ENCODE results near the gene DCP2. TPM values are rescaled to one million over a fixed set of nuclear protein-coding genes. Genes with fewer than 3 reads are reported as not detected.

Gene DCP2
- polyA plus RNA-seq, 3 donors: 34.4 to 41.2 (median 37.2) TPM

DNA sequence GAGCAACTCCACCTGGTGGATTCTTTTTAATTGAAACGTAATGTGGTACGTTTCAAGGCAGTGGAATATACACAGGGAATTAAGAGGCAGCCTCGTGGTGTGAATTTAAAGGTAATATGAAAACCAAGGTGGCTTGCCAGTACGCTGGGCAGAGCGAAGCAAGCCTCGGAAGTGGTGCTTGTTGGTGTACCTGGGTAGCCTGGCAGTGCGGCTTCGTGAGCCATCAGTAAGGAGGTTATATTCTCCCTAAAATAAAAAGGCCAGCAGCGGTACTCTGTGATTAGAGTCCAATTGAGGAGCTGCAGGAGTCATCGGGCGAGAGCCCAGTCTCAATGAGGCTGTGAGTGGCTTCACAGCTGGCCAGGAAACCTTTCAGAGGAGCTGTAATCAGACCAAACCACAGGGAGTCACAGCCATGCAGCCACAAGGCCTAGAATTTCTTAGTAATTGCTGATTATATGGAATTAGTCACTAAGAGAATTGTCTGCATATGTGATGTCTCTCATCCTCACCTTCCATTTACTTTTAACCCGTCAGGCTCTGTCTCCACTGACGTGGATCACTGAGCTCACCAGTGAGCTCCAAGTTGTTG, 57.7 kb downstream of the DCP2 start:
- DNase-seq (ENCODE audit: extremely low read depth in 1 of 11, low read depth in 9 of 11, low spot score in 4 of 11): no peak

DNA sequence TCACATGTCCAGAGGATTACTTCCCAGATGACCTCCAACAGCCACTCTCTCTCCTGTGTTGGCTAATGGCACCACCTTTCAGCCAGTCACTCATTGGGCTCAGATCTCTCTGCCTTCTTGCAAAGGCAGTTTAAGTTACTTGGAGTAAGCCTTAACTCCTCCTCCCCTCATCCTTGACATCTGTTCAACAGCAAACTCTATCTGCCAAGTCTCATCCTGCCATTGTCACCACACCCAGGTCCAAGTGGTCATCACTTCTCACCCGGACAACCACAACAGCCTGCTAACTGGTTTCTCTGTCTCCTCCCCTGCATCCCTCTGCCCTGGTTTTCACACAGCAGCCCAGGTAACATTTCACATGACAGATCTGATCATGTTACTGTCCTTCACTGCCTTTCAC, 58.5 kb downstream of the DCP2 start:
- no peak for DNase-seq (ENCODE audit: extremely low read depth in 1 of 11, low read depth in 9 of 11, low spot score in 4 of 11)

DNA sequence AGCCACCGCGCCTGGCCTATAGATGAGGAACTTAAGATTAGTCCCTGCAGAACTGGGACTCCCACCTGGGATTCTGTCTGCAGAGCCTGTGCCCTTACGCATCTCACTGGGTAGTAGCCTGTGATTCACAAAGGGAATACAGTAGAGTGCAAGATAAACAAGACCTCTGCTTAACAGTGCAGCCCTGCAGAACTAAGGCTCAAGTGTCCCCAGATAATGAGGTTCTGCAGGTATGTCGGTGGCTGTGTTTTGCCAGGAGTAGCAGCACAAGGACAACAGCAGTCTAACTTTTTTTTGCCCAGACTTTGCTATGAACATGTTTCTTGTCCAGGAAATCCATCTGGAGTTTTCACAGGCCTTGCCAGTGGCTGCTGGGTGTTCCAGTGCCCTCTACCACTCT, 59.7 kb downstream of the DCP2 start:
- DNase-seq (ENCODE audit: extremely low read depth in 1 of 11, low read depth in 9 of 11, low spot score in 4 of 11): no peak

DNA sequence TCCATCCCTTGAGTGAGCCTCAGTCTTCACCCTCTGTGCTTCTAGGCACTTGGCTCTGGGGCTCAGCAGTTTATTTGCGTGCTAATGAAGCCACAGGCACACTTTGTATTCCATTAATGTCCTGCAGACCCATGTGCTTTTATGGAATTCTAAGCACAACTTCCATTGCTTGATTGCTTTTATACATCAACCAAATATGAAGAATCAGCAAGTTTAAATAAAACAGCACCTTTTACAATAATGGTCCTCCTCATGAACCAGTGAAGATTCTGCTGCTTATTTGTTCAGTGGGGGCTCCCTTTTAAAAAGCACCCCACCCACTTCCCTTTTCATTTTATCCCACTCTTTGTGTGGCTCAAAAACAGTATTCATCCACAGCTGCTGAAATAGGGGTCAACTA, 60.2 kb downstream of the DCP2 start:
- DNase-seq (ENCODE audit: extremely low read depth in 1 of 11, low read depth in 9 of 11, low spot score in 4 of 11): no peak

DNA sequence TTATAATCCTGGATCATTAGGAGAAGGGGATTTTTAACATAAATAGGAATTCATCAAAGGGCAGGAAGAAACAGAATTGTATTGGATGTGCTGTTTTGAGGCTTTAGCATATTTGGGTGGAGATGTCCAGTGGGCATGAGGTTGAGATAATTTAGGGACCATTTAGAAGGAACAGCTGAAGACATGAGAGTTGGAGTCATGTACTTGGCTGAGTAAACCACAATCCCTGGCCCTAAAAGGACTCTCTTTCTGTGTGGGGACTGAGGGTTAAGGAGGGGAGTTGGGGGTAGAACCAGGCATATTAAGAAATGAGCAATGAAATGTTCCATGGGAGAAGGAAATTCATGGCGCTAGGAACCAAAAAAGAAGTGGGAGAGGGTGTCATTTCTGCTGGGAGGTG, 61.5 kb downstream of the DCP2 start:
- no peak for DNase-seq (ENCODE audit: extremely low read depth in 1 of 11, low read depth in 9 of 11, low spot score in 4 of 11)

DNA sequence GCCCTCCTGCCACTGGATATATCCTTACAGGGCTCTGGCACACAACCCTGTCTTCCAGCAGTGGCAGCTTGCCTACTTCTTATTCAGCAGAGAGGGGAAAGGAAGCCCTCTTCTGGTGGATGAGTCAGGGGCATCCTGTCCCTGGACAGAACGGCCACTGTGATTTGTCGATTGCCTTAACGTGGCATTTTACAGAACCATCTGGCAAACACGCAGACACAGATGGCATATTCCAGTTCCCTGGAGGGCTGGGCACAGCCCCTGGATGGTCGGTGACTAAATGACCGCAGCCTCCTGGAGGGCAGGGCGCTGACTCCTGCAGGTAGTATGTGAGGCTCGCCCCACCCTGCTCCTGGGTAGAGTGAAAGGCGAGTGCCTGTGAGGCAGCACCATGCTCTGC, 62.1 kb downstream of the DCP2 start:
- DNase-seq (ENCODE audit: extremely low read depth in 1 of 11, low read depth in 9 of 11, low spot score in 4 of 11): no peak

DNA sequence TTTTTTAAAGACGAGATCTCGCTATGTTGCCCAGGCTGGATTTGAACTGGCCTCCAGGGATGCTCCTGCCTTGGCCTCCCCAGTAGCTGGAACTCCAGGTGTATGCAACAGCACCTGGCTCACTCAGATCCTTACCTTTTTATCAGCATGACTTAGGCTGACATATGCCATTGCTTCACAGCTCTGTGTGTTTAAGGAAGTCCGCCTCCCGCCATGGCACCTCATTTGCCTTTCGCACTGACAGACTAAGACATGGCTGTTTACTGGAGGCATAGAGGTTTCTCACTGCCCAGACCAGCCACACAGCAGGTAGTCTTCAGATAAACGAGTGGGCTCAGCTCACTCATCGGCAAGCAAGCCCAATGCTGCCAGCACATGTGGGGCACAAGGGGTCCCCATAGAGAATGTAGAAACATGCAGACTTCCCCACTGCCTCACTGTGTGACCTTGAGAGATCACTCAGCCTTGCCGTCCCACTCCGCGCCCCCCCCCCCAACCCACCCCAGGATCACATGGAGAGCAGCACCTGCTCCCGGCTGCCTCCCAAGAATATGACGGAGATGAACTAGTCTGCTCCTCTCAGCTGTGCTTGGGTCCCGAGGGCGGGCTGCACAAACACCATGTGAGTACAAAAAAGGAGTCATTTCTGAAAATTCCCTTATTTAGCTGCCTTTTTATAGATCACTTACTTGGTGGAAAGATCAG, 62.8 kb downstream of the DCP2 start:
- DNase-seq (ENCODE audit: extremely low read depth in 1 of 11, low read depth in 9 of 11, low spot score in 4 of 11): no peak

DNA sequence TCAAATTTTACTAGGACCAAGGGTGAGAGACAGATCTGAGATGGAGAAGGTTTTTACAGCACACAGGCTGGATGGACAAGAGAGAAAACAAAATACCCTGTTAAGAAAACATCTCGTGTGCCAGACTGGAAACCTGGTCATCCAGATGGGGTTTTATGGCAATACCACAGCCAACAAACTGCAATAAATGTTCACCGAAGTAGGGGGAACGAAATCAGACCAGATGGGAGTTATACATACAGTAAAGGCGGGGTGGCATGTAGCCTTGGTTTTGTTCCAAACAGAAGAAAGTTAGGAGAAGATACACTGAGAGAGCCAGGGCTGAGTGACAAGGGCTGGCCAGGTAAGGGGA, 63.3 kb downstream of the DCP2 start:
- DNase-seq (ENCODE audit: extremely low read depth in 1 of 11, low read depth in 9 of 11, low spot score in 4 of 11): no peak

DNA sequence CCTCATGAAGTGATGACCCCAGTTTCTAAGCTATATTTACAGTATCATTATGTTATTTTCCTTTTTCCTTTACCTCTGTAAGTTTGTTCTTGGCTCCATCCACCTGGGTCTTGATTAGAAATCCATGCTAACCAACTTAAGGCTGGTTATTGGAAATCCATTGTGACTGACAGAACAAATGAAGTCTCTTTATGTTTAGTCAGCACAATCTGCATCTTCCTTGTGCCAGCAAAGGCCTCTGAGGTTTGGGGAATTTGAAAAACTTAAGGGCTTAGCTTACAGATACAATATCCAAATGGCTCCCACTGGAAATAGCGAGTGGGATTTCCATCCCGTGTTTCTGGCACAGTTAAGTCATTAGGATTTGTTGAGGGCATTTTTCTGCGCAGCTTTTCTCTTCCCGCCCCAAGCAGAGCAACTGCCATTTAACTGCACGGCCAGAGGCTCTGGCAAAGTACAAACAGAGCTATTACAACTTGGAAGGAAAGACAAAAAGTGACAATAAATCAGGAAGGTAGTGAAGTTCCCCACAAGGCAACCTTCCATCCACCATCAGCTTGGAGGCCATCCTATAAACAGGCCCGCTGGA, 64.2 kb downstream of the DCP2 start:
- no peak for DNase-seq (ENCODE audit: extremely low read depth in 1 of 11, low read depth in 9 of 11, low spot score in 4 of 11)

DNA sequence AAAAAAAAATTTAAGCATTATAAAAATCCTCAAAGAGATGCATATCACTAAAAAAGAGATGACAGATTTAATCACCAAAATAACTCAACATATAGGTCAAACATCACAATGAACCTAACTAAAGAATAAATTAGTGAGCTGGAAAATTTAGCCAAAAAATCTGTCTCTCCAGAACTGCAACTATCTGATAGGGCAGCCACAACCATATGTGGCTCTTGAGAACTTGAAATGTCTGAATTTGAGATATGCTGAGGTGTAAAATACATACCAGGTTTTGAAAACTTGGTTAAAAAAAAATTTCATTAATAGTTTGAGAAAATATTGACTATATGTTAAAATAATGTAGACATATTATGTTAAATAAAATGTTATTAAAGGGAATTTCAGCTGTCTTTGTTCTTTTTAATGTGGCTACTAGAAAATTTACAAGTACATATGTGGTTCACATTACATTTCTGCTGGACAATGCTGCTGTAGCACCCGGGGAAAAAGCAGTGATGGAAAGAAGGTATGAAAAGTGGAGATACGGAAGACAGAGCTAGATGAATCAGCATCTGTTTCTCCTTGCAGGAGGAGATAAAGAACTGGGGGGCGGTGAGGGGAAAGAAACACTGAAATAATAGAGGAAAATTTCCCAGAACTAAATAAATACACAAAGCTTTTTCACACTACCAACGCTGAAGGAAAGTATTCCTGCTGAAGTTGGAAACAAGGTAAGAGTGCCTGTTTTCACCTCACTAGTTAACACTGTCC, 66.1 kb downstream of the DCP2 start:
- DNase-seq (ENCODE audit: extremely low read depth in 1 of 11, low read depth in 9 of 11, low spot score in 4 of 11): no peak

DNA sequence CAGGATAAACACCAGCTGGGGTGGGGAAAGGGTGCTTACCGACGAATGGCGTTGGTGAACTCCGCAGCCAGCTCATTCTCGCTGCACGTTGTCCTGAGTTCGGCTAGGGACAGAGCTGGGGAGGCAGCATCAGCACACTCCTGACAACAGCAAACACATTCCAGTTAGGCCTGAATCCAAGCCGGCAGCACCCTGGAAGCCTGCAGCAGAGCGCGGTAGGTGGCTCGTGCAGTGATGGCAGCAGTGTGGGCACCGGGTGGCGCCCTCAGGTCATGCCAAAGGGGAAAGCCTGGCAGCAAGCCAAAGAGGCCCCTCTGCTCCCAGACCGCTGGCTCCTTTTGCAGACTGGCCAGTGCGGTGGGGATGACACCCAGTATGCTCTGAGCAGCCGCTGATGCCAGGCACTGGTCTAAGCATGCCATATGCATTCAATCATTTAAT, 66.9 kb downstream of the DCP2 start:
- no peak for DNase-seq (ENCODE audit: extremely low read depth in 1 of 11, low read depth in 9 of 11, low spot score in 4 of 11)

DNA sequence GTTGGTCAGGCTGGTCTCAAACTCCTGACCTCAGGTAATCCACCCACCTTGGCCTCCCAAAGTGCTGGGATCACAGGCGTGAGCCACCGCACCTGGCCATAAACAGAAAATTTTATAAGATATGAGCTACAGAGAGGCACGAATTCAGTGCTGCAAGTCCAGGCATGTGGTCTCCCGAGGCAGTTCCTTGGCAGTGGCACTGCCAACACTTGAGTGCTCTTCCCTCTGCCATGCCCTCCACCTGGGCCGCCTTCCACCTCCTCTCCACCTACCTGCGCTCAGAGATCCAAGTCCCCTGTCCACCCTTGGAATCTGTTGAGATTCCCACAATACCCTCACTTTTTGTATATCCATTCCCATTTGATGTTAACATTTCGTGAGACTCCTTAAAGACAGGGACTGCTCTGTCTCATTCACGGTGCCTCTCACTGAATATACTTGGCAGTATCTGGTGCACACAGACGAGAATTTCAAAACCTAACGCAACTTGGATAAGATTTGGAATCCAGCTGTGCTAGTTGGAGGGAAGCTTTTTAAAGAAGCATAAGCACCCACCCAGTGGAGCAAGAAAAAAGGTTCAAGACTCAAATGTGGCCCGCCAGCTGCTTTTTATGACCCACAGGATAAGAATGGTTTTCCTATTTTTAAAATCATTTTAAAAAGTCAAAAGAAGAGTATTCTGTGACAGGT, 68.3 kb downstream of the DCP2 start:
- DNase-seq (ENCODE audit: extremely low read depth in 1 of 11, low read depth in 9 of 11, low spot score in 4 of 11): no peak

DNA sequence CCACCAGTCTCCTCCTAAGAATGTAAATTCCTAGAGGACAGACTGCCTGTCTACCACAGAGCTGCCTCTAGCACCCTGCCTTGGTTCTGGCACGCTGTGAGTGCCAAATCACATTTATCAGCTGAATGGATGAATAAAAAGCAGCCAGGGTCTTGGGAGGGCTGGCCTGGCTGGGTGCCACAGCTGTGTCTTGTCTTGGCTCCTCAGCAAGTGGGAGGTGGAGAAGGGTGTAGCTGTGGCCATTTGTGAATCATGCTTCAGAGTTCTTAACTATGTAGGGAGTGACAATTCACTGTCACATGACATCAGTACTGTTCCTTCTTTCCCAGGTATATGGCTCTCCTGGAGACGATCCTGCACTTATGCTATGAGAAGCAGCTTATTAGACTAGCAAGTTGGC, 70.6 kb downstream of the DCP2 start:
- DNase-seq (ENCODE audit: extremely low read depth in 1 of 11, low read depth in 9 of 11, low spot score in 4 of 11): peak in 1 of 11 donors; percentile 46

DNA sequence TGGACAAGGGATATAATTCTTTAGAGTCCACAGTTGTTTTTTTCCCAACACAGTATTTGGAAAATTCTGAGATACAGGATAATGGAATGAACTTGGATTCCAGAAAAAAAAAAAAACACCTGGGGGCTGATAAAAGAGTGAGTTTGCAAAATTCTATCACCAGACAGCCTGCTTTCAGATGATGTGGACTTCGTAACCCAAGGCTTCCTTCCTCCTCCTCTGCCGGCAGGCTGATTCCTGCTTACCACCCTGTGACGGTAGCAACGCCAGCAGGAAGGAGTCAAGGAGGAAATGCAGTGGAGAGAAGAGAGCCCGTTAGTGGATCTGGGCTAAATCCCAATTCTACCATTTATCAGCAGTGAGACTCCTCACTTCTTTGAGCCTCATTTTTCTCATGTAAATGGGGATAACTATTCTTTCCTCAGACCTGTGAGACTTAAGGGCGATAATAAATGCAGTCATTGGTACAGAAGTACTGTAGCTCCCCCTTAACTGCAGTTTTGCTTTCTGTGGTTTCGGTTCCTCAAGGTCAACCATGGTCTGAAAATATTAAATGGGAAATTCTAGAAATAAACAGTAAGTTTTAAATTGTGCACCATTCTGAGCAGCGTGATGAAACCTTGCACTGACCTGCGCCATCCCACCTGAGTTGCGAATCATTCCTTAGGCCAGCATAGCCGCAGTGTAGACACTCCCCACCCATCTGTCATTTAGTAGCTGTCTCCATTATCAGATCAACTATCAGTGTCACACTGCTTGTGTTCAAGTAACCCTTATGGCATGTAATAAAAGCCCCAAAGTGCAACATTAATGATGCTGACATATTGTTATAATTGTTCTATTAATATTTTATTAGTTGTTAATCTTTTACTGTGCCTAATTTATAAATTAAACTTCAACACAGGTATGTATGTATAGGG, 71.4 kb downstream of the DCP2 start:
- no peak for DNase-seq (ENCODE audit: extremely low read depth in 1 of 11, low read depth in 9 of 11, low spot score in 4 of 11)

DNA sequence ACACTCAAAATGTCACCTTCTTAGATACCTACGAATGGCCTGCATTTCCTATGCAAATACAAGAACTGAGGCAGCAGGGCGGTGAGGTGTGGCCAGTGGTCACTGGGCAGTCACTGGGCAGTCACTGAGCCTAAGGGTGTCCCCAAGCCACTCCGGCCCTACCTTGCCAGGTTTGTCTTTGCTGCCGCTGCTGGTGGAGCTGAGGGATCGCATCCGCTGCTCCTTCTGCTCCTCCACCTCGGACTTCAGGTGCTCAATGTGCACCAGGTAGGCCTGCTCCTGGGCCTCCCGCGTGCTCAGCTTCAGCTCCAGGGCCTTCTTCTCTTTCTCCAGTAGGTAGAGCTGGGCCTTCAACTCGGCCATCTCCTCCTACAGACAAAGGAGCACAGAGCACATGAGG, 72.3 kb downstream of the DCP2 start:
- DNase-seq (ENCODE audit: extremely low read depth in 1 of 11, low read depth in 9 of 11, low spot score in 4 of 11): no peak

DNA sequence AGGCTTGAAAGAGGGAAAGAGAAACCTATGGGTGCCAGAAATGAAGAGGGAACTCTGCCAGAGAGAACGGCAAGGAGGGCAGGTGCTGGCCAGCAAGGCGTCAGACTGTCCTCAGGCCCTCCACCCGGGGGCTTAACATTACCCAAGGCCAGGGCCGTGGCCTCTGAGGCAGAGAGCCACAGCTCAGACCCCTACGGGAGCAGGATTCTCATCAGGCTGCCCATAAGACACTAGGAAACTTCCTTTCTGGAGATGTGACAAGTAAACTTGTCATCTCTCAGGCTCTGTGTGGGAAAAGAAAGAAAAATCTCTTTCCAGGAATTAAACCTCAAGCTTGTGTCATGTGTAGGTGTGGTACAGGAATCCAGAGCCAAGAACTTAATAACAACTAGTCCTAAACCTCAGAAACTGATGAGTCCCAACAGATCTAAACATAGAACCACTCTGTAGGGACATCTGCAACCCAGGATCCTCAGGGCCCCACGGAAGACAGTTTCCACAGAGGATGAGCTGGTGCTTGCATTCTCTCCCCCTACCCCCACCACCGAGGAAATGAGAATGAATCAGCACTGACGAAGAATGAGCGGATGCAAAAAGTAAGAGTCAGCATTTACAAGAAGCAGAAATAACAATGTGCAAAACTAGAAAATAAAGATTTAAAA, 74.3 kb downstream of the DCP2 start:
- DNase-seq (ENCODE audit: extremely low read depth in 1 of 11, low read depth in 9 of 11, low spot score in 4 of 11): no peak

DNA sequence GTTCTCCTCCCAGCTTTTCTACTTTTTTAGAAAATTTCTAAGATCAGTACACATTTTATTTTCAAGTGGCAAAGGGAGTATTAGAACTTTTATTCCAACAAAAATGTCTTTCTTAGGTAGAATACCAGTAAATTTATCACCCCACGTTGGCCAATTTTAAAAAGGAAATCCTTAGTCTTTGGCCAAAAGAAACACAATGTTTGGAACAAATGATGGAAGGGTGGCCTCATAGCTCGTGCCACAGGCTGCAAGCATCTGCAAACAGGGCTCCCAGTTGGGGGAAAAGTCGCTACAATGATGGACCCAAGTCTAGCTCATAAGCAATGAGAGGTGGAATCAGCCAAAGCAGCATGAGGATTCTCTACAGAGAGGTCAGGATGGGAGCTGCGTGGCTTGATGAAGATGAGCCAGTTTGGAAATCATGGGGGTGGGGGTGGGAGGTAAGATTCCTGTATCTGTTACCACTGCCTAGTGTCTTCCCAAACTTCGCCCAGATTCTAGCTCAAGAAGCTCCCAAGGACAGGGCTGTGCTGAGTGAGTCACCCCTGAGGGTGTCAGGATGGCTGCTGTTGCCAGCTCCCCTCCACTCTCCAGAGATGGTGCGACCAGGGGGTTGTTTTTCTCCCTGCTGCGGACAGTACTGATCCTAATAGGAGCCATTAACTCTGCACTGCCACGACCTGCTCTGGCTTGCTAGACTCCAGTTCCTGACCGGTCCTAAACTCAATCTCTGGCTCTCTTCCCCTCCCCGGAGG, 75.6 kb downstream of the DCP2 start:
- DNase-seq (ENCODE audit: extremely low read depth in 1 of 11, low read depth in 9 of 11, low spot score in 4 of 11): no peak
